HEK293 (cell line): ENCODE data around the gene AP1B1.

Experiments
- CTCF ChIP-seq: fragments of 450-650 bp; formaldehyde crosslinking; IDR thresholded peaks from 2 replicates; pipeline ENCODE4 v1.5.1; 2016; ENCODE audit warnings: missing biosample characterization, missing genetic modification characterization
- IKZF3 ChIP-seq: fragments of 450-650 bp; IDR thresholded peaks from 2 replicates; pipeline ENCODE4 v1.5.0; 2018; ENCODE audit warnings: missing biosample characterization, mild to moderate bottlenecking, missing genetic modification characterization, moderate library complexity
- SCRT1 ChIP-seq: fragments of 450-650 bp; formaldehyde crosslinking; IDR thresholded peaks from 2 replicates; pipeline ENCODE4 v1.5.1; 2016; ENCODE audit warnings: missing biosample characterization, missing genetic modification characterization, borderline replicate concordance
- ZBTB10 ChIP-seq: fragments of 450-650 bp; formaldehyde crosslinking; IDR thresholded peaks from 2 replicates; pipeline ENCODE4 v1.5.1; 2016; ENCODE audit warnings: missing biosample characterization, missing genetic modification characterization
- ZNF16 ChIP-seq: fragments of 450-650 bp; formaldehyde crosslinking; IDR thresholded peaks from 2 replicates; pipeline ENCODE4 v1.5.1; 2016; ENCODE audit warnings: low read depth, missing biosample characterization, missing genetic modification characterization
- ZNF24 ChIP-seq: fragments of 450-650 bp; formaldehyde crosslinking; IDR thresholded peaks from 2 replicates; pipeline ENCODE4 v1.5.1; 2016; ENCODE audit warnings: missing biosample characterization, missing genetic modification characterization
- ZNF292 ChIP-seq: fragments of 450-650 bp; formaldehyde crosslinking; IDR thresholded peaks from 2 replicates; pipeline ENCODE4 v1.5.1; 2016; ENCODE audit warnings: low read depth, missing biosample characterization, missing genetic modification characterization, borderline replicate concordance
- ZNF302 ChIP-seq: fragments of 450-650 bp; formaldehyde crosslinking; IDR thresholded peaks from 2 replicates; pipeline ENCODE4 v1.5.1; 2016; ENCODE audit warnings: missing biosample characterization, missing genetic modification characterization, low read depth
- TF ChIP-seq, protein P1 (sequence below): fragments of 450-650 bp; formaldehyde crosslinking; IDR thresholded peaks from 2 replicates; pipeline ENCODE4 v1.5.1; 2016; ENCODE audit warnings: missing biosample characterization, missing genetic modification characterization, low read depth

GRCh38 chr22:29427176-29427760, 38.9 kb upstream of the AP1B1 start:
- TF ChIP-seq ZNF24 (no peak), ZBTB10 (tag by site-specific recombination) (no peak), CTCF (tag by site-specific recombination) (no peak), ZNF302 (tag by site-specific recombination) (no peak), ZNF16 (no peak), SCRT1 (tag by site-specific recombination) (no peak), ZNF292 (tag by site-specific recombination) (no peak), IKZF3 (no peak)
- TF ChIP-seq, protein P1, sequence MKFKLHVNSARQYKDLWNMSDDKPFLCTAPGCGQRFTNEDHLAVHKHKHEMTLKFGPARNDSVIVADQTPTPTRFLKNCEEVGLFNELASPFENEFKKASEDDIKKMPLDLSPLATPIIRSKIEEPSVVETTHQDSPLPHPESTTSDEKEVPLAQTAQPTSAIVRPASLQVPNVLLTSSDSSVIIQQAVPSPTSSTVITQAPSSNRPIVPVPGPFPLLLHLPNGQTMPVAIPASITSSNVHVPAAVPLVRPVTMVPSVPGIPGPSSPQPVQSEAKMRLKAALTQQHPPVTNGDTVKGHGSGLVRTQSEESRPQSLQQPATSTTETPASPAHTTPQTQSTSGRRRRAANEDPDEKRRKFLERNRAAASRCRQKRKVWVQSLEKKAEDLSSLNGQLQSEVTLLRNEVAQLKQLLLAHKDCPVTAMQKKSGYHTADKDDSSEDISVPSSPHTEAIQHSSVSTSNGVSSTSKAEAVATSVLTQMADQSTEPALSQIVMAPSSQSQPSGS (tag by site-specific recombination): no peak
